HepG2 (cell line): ENCODE results near the gene SLC25A52. TPM values are rescaled to one million over a fixed set of nuclear protein-coding genes. Genes with fewer than 3 reads are reported as not detected.

ENCODE experiments used
- ATAC-seq: fragments of 200-7000 bp; cut with Tn5 transposase; 3 replicates; pipeline ENCODE4 v1.9.1; 2020; ENCODE audit warnings: mild to moderate bottlenecking, moderate library complexity
- Bru-seq: library from RNA; stranded (reverse); fragments of 400-500 nt; gene quantifications from one replicate; lab custom pipeline; 2021; lab: Mats Ljungman, UMichigan
- BruChase-seq, 2 experiments: library from RNA; stranded (reverse); fragments of 400-500 nt; gene quantifications; one replicate each; lab custom pipeline; 2021; lab: Mats Ljungman, UMichigan
- BruUV-seq: library from RNA; stranded (reverse); fragments of 400-500 nt; replicated peaks from 2 replicates; lab custom pipeline; 2021; lab: Mats Ljungman, UMichigan
- CTCF ChIA-PET: fragments of 300-600 bp; formaldehyde crosslinking; extraction: SDS; loops from one replicate; lab custom pipeline; 2021; ENCODE audit warnings: low total read pairs, inconsistent platforms, low intra/inter-chr PET ratio; lab: Yijun Ruan, JAX
- POLR2A ChIA-PET: fragments of 350-600 bp; sonication (Branson Sonifier 250); formaldehyde crosslinking; loops from one replicate; lab custom pipeline; 2020; ENCODE audit warnings: antibody characterized with exemption, inconsistent platforms; lab: Yijun Ruan, JAX
- DNase-seq: peaks from one replicate; pipeline ENCODE4 v3.0.0-alpha.2; 2015; ENCODE audit warnings: low spot score
- FAIRE-seq: peaks from 3 replicates; lab custom pipeline; 2011; peaks lifted over from hg19 to GRCh38; lab: Jason Lieb, UNC
- H2AFZ ChIP-seq: one replicate; pipeline ENCODE4 v1.6.1; 2011; ENCODE audit warnings: low read length, inconsistent platforms
- H3K27ac ChIP-seq: fragments of 300-600 bp; 3 replicates; pipeline ENCODE4 v1.8.0; 2011; ENCODE audit warnings: mixed run types, mild to moderate bottlenecking, mixed read lengths, low read length, inconsistent platforms; ENCODE audit not compliant: insufficient read depth; ENCODE audit errors: extremely low read length
- H3K27me3 ChIP-seq, 2 experiments: fragments of 200-600 bp in 1 of 2; 2 replicates in 1 of 2; 3 replicates in 1 of 2; pipeline versions ENCODE4 v1.6.0 to v1.8.0; 2011; ENCODE audit warnings: low read length in 2 of 2, mild to moderate bottlenecking in 2 of 2, moderate library complexity in 2 of 2, inconsistent platforms in 1 of 2; ENCODE audit not compliant: insufficient read depth in 2 of 2, control insufficient read depth in 1 of 2
- H3K36me3 ChIP-seq, 2 experiments: fragments of 200-600 bp in 1 of 2; replicated peaks in 1 of 2; 2 replicates in 1 of 2; 3 replicates in 1 of 2; pipeline versions ENCODE4 v1.5.1 to v1.8.0; 2011; ENCODE audit warnings: low read length in 2 of 2, inconsistent platforms in 1 of 2; ENCODE audit not compliant: insufficient read depth in 2 of 2, control insufficient read depth in 1 of 2
- H3K4me1 ChIP-seq: 2 replicates; pipeline ENCODE4 v1.5.1; 2012; ENCODE audit warnings: low read length, inconsistent platforms; ENCODE audit not compliant: insufficient read depth
- H3K4me2 ChIP-seq: 2 replicates; pipeline ENCODE4 v1.6.0; 2011; ENCODE audit warnings: low read depth, low read length, inconsistent platforms
- H3K4me3 ChIP-seq, 3 experiments: fragments of 200-600 bp in 1 of 3; sonication (generic), shearing (Covaris generic) in 1 of 3; replicated peaks in 1 of 3; 2 replicates each; pipeline ENCODE4 v1.5.1; 2011 to 2016; ENCODE audit warnings: low read length in 3 of 3, inconsistent platforms in 2 of 3, low read depth in 2 of 3, mild to moderate bottlenecking in 2 of 3, control low read depth in 1 of 3, mixed read lengths in 1 of 3; ENCODE audit not compliant: insufficient read depth in 1 of 3
- H3K79me2 ChIP-seq: one replicate; pipeline ENCODE4 v1.6.1; 2011; ENCODE audit warnings: low read length, inconsistent platforms; ENCODE audit not compliant: insufficient read depth
- H3K9ac ChIP-seq: 2 replicates; pipeline ENCODE4 v1.6.0; 2011; ENCODE audit warnings: mild to moderate bottlenecking, low read depth, low read length, inconsistent platforms; ENCODE audit not compliant: insufficient read depth
- H3K9me3 ChIP-seq: 2 replicates; pipeline ENCODE4 v1.5.1; 2012; ENCODE audit warnings: mild to moderate bottlenecking, low read length
- H4K20me1 ChIP-seq: 2 replicates; pipeline ENCODE4 v1.6.0; 2011; ENCODE audit warnings: inconsistent platforms, mild to moderate bottlenecking, low read length, moderate library complexity; ENCODE audit not compliant: insufficient read depth
- DMAP1 ChIP-seq: IDR thresholded peaks from 2 replicates; pipeline ENCODE4 v1.6.1; 2016
- KLF15 ChIP-seq: sonication (generic); formaldehyde crosslinking; IDR thresholded peaks from 2 replicates; pipeline ENCODE4 v1.8.1; 2023; ENCODE audit warnings: borderline replicate concordance, mild to moderate bottlenecking, inconsistent platforms, missing genetic modification reagents, mixed read lengths
- MBNL3 ChIP-seq: fragments of 250-450 bp; sonication (Bioruptor Pico); conservative IDR thresholded peaks from 2 replicates; pipeline ENCODE4 v1.8.0; 2022; ENCODE audit warnings: mild to moderate bottlenecking, inconsistent platforms
- PHF20 ChIP-seq: sonication (generic); formaldehyde crosslinking; IDR thresholded peaks from 2 replicates; pipeline ENCODE4 v1.5.0; 2020; ENCODE audit warnings: mild to moderate bottlenecking, missing genetic modification reagents
- SP5 ChIP-seq: IDR thresholded peaks from 2 replicates; pipeline ENCODE4 v1.6.1; 2016; ENCODE audit warnings: low read depth, borderline replicate concordance
- TFDP2 ChIP-seq: sonication (generic); formaldehyde crosslinking; IDR thresholded peaks from 2 replicates; pipeline ENCODE4 v1.4.0; 2020; ENCODE audit warnings: missing genetic modification reagents
- TOE1 ChIP-seq: sonication (generic); formaldehyde crosslinking; IDR thresholded peaks from 2 replicates; pipeline ENCODE4 v1.4.0; 2020; ENCODE audit warnings: mild to moderate bottlenecking, missing genetic modification reagents
- ZC3H4 ChIP-seq: sonication (generic); formaldehyde crosslinking; IDR thresholded peaks from 2 replicates; pipeline ENCODE4 v1.4.0; 2020; ENCODE audit warnings: missing genetic modification reagents, borderline replicate concordance
- ZNF780A ChIP-seq: sonication (generic); formaldehyde crosslinking; IDR thresholded peaks from 2 replicates; pipeline ENCODE4 v1.8.0; 2022; ENCODE audit warnings: mild to moderate bottlenecking, missing genetic modification reagents, moderate library complexity
- WGBS: methylation state at CpG from one replicate; pipeline ENCODE4 v1.1.6; 2017; ENCODE audit warnings: low lambda C conversion rate; 5-methylcytosine and 5-hydroxymethylcytosine counted together
- in situ Hi-C: cut with HindIII; loops from 2 replicates; pipeline ENCODE4 v1.10.0; 2017; ENCODE audit warnings: low pct_unique_long_range_greater_than_20kb; ENCODE audit not compliant: extremely low pct_ligation_motif_present
- intact Hi-C: fragments of 100-400 bp; cut with micrococcal nuclease; formaldehyde crosslinking; loops from one replicate; pipeline ENCODE4 v1.10.0; 2022; ENCODE audit not compliant: unreplicated experiment
- long read RNA-seq, 2 experiments: library from RNA in 1 of 2; library from polyadenylated mRNA in 1 of 2; stranded (forward) in 1 of 2; unstranded in 1 of 2; transcript quantifications; one replicate each; pipeline ENCODE4 v2.0.0, GENCODE V29; 2019 to 2022
- polyA minus RNA-seq, 3 experiments: library from RNA; depleted of rRNA, polyadenylated mRNA; stranded (reverse); fragments of >200 nt; gene quantifications; 2 replicates each; pipeline ENCODE4 v1.2.3, GENCODE V29; 2011; ENCODE audit warnings: low replicate concordance in 1 of 3
- polyA plus RNA-seq, 8 experiments: library from polyadenylated mRNA; depleted of rRNA in 3 of 8; stranded (reverse) in 7 of 8; unstranded in 1 of 8; fragments of >200 nt; fragmentation: Illumina TruSeq in 4 of 8; extraction: Trizol in 4 of 8; gene quantifications; 2 replicates each; pipeline versions ENCODE4 v1.2.1 to v1.2.3, GENCODE V29; 2011 to 2016; ENCODE audit warnings: low read depth in 4 of 8, missing spikeins in 1 of 8, mixed read lengths in 1 of 8; ENCODE audit not compliant: insufficient read depth in 1 of 8
- total RNA-seq, 5 experiments: library from RNA; depleted of rRNA; stranded (reverse); fragments of >200 nt; fragmentation: Illumina TruSeq; extraction: Trizol; gene quantifications; 2 replicates each; pipeline ENCODE4 v1.2.3, GENCODE V29; 2016; ENCODE audit warnings: low read depth in 1 of 5
- TF ChIP-seq, protein P1 (sequence below): sonication (generic); formaldehyde crosslinking; IDR thresholded peaks from 2 replicates; pipeline ENCODE4 v1.4.0; 2020; ENCODE audit warnings: missing genetic modification reagents
- TF ChIP-seq, protein P2 (sequence below): sonication (generic); formaldehyde crosslinking; IDR thresholded peaks from 2 replicates; pipeline ENCODE4 v1.9.0; 2021; ENCODE audit warnings: missing genetic modification reagents, borderline replicate concordance

The SLC25A52 gene
- total RNA-seq (2016; rRNA removed; fragmentation: Illumina TruSeq; extraction: Trizol): 0.46 and 1.1 TPM in 2 replicates
- total RNA-seq (2016; cell fraction: cytosol; rRNA removed; fragmentation: Illumina TruSeq; extraction: Trizol; ENCODE audit: low read depth): 0.30 and 0.62 TPM in 2 replicates
- total RNA-seq (2016; cell fraction: insoluble cytoplasmic fraction; rRNA removed; fragmentation: Illumina TruSeq; extraction: Trizol): 0.46 and 0.58 TPM in 2 replicates
- 0.40 and 0.45 TPM in 2 replicates for total RNA-seq (2016; cell fraction: membrane; rRNA removed; fragmentation: Illumina TruSeq; extraction: Trizol)
- 0.43 TPM in 1 of 2 replicates, not detected in the other for total RNA-seq (2016; cell fraction: nucleus; rRNA removed; fragmentation: Illumina TruSeq; extraction: Trizol)
- not detected in 2 replicates for polyA plus RNA-seq (2011; rRNA removed)
- polyA plus RNA-seq (2011; cell fraction: cytosol; rRNA removed): 0.04 TPM in 1 of 2 replicates, not detected in the other
- polyA plus RNA-seq (2011; cell fraction: nucleus; rRNA removed): not detected in 2 replicates
- not detected in 2 replicates for polyA plus RNA-seq (2012)
- 0.09 TPM in 1 of 2 replicates, not detected in the other for polyA plus RNA-seq (2016; cell fraction: cytosol; fragmentation: Illumina TruSeq; extraction: Trizol; ENCODE audit: low read depth)
- polyA plus RNA-seq (2016; cell fraction: insoluble cytoplasmic fraction; fragmentation: Illumina TruSeq; extraction: Trizol; ENCODE audit: low read depth): 0.20 TPM in 1 of 2 replicates, not detected in the other
- polyA plus RNA-seq (2016; cell fraction: membrane; fragmentation: Illumina TruSeq; extraction: Trizol; ENCODE audit: low read depth): 0.14 TPM in 1 of 2 replicates, not detected in the other
- 0.38 and 0.77 TPM in 2 replicates for polyA plus RNA-seq (2016; cell fraction: nucleus; fragmentation: Illumina TruSeq; extraction: Trizol; ENCODE audit: insufficient read depth, low read depth)
- polyA minus RNA-seq (2011; rRNA and poly(A)+ RNA removed; ENCODE audit: low replicate concordance): not detected in 2 replicates
- not detected in 2 replicates for polyA minus RNA-seq (2011; cell fraction: cytosol; rRNA and poly(A)+ RNA removed)
- polyA minus RNA-seq (2011; cell fraction: nucleus; rRNA and poly(A)+ RNA removed): not detected in 2 replicates
- Bru-seq, nascent RNA: not detected
- BruChase-seq, experiment 1, labeled RNA remaining after a 6-hour chase: percentile 53 among the genes with signal in this experiment
- BruChase-seq, experiment 2, labeled RNA remaining after a 2-hour chase: percentile 54 among the genes with signal in this experiment
- long read RNA-seq, experiment 1: 0 reads
- long read RNA-seq, experiment 2: 0 reads

- Histone ChIP-seq H2AFZ (no peak within 1 kb of the TSS), H3K27ac (no peak within 1 kb of the TSS), H3K27me3 (peaks cover 0 to 13% of the 10 kb centered on the region in 2 experiments; a peak in 1 of 5 replicates), H3K9ac (no peak within 1 kb of the TSS), H3K4me1 (0 out of 2 replicates have a peak, but pooled peaks cover 3% of the 10 kb centered on the region), H3K79me2 (no peaks in the 10 kb centered on the region), H4K20me1 (no peaks in the 10 kb centered on the region), H3K4me2 (no peak within 1 kb of the TSS), H3K36me3 (no peaks in the 10 kb centered on the region), H3K4me3 (no peak within 1 kb of the TSS), H3K9me3 (no peaks in the 10 kb centered on the region)
- in situ Hi-C loops: no loop called here
- 68% methylated on average over 21 of the region's 21 CpGs for WGBS
- POLR2A ChIA-PET: no interaction called here
- ATAC-seq (no peak), DNase-seq (no peak), FAIRE-seq (no peak)
- CTCF ChIA-PET: no interaction called here
- intact Hi-C loops: no loop called here
- BruUV-seq: no TSS peak
- no peak for TF ChIP-seq ZC3H4 (CRISPR knock-in tag)
- TF ChIP-seq KLF15 (CRISPR knock-in tag): no peak
- no peak for TF ChIP-seq SP5 (CRISPR knock-in tag)
- TF ChIP-seq, protein P1, sequence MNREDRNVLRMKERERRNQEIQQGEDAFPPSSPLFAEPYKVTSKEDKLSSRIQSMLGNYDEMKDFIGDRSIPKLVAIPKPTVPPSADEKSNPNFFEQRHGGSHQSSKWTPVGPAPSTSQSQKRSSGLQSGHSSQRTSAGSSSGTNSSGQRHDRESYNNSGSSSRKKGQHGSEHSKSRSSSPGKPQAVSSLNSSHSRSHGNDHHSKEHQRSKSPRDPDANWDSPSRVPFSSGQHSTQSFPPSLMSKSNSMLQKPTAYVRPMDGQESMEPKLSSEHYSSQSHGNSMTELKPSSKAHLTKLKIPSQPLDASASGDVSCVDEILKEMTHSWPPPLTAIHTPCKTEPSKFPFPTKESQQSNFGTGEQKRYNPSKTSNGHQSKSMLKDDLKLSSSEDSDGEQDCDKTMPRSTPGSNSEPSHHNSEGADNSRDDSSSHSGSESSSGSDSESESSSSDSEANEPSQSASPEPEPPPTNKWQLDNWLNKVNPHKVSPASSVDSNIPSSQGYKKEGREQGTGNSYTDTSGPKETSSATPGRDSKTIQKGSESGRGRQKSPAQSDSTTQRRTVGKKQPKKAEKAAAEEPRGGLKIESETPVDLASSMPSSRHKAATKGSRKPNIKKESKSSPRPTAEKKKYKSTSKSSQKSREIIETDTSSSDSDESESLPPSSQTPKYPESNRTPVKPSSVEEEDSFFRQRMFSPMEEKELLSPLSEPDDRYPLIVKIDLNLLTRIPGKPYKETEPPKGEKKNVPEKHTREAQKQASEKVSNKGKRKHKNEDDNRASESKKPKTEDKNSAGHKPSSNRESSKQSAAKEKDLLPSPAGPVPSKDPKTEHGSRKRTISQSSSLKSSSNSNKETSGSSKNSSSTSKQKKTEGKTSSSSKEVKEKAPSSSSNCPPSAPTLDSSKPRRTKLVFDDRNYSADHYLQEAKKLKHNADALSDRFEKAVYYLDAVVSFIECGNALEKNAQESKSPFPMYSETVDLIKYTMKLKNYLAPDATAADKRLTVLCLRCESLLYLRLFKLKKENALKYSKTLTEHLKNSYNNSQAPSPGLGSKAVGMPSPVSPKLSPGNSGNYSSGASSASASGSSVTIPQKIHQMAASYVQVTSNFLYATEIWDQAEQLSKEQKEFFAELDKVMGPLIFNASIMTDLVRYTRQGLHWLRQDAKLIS: no peak
- TF ChIP-seq, protein P2, sequence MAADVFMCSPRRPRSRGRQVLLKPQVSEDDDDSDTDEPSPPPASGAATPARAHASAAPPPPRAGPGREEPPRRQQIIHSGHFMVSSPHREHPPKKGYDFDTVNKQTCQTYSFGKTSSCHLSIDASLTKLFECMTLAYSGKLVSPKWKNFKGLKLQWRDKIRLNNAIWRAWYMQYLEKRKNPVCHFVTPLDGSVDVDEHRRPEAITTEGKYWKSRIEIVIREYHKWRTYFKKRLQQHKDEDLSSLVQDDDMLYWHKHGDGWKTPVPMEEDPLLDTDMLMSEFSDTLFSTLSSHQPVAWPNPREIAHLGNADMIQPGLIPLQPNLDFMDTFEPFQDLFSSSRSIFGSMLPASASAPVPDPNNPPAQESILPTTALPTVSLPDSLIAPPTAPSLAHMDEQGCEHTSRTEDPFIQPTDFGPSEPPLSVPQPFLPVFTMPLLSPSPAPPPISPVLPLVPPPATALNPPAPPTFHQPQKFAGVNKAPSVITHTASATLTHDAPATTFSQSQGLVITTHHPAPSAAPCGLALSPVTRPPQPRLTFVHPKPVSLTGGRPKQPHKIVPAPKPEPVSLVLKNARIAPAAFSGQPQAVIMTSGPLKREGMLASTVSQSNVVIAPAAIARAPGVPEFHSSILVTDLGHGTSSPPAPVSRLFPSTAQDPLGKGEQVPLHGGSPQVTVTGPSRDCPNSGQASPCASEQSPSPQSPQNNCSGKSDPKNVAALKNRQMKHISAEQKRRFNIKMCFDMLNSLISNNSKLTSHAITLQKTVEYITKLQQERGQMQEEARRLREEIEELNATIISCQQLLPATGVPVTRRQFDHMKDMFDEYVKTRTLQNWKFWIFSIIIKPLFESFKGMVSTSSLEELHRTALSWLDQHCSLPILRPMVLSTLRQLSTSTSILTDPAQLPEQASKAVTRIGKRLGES: no peak
- TF ChIP-seq MBNL3 (CRISPR knock-in tag): no peak
- no peak for TF ChIP-seq TOE1 (CRISPR knock-in tag)
- TF ChIP-seq DMAP1: no peak
- TF ChIP-seq TFDP2: no peak
- TF ChIP-seq ZNF780A: no peak
- no peak for TF ChIP-seq PHF20 (CRISPR knock-in tag)
Observed at GRCh38 chr18:31760695-31761094, at the start of gene SLC25A52. SLC25A52 (minus strand) TSS chr18:31760880; CDS start chr18:31760661, 219 bp downstream.
